Heart left ventricle (tissue), 16 donors: ENCODE results near the gene GIPC3. TPM values are rescaled to one million over a fixed set of nuclear protein-coding genes. Genes with fewer than 3 reads are reported as not detected.

Experiments used
- ATAC-seq, 4 donors: fragments of 200-7000 bp; cut with Tn5 transposase; one replicate each; pipeline ENCODE4 v1.9.1; 2020 to 2022; ENCODE audit warnings: moderate library complexity in 4 of 4, mild to moderate bottlenecking in 3 of 4, moderate number of reproducible peaks in 1 of 4
- DNase-seq, 5 donors: peaks; one replicate each; pipeline ENCODE4 v3.0.0-alpha.2; 2020
- H3K27ac ChIP-seq, 12 donors: fragments of 200-600 bp; sonication (generic) in 4 of 12; one replicate each; pipeline versions ENCODE4 v1.5.0 to v1.8.0; 2016 to 2022; ENCODE audit warnings: mild to moderate bottlenecking in 2 of 12
- H3K27me3 ChIP-seq, 9 donors: fragments of 200-600 bp; sonication (generic) in 2 of 9; one replicate each; pipeline versions ENCODE4 v1.5.1 to v1.8.0; 2016 to 2022; ENCODE audit warnings: mild to moderate bottlenecking in 3 of 9
- H3K36me3 ChIP-seq, 9 donors: fragments of 200-600 bp; sonication (generic) in 2 of 9; one replicate each; pipeline versions ENCODE4 v1.5.0 to v1.8.0; 2018 to 2022; ENCODE audit warnings: mild to moderate bottlenecking in 2 of 9
- H3K4me1 ChIP-seq, 12 donors: fragments of 200-600 bp; sonication (generic) in 4 of 12; one replicate each; pipeline versions ENCODE4 v1.5.0 to v1.8.0; 2016 to 2022; ENCODE audit warnings: mild to moderate bottlenecking in 3 of 12
- H3K4me3 ChIP-seq, 12 donors: fragments of 200-600 bp; sonication (generic) in 4 of 12; one replicate each; pipeline versions ENCODE4 v1.5.0 to v1.8.0; 2017 to 2022; ENCODE audit warnings: mild to moderate bottlenecking in 9 of 12, moderate library complexity in 4 of 12
- H3K9me3 ChIP-seq, 12 donors: fragments of 200-600 bp; sonication (generic) in 4 of 12; one replicate each; pipeline versions ENCODE4 v1.5.0 to v1.8.0; 2016 to 2022; ENCODE audit warnings: mild to moderate bottlenecking in 1 of 12
- CTCF ChIP-seq, 12 donors: fragments of 200-600 bp; sonication (generic) in 4 of 12; IDR thresholded peaks; one replicate each; pipeline versions ENCODE4 v1.5.0 to v1.8.0; 2018 to 2022; ENCODE audit warnings: antibody characterized with exemption in 12 of 12, mild to moderate bottlenecking in 5 of 12
- POLR2A ChIP-seq, 2 donors: fragments of 450-650 bp; IDR thresholded peaks; one replicate each; pipeline ENCODE4 v1.6.1; 2017; ENCODE audit warnings: antibody characterized with exemption in 2 of 2, mild to moderate bottlenecking in 2 of 2, moderate library complexity in 2 of 2
- WGBS, 4 donors: extraction: QIAGEN DNeasy Blood & Tissue Kit in 2 of 4; methylation state at CpG; one replicate each; pipeline versions ENCODE4 v1.1.5 to v1.1.7; 2013 to 2018; 5-methylcytosine and 5-hydroxymethylcytosine counted together
- intact Hi-C, 10 donors: fragments of 100-400 bp; cut with DNase I; formaldehyde crosslinking; loops; one replicate each; pipeline versions ENCODE4 v1.11.1 to v1.14.2; 2022
- polyA plus RNA-seq, 2 donors: library from polyadenylated mRNA; stranded (reverse); fragments of 200-250 nt; gene quantifications; one replicate each; pipeline ENCODE4 v1.2.3, GENCODE V29; 2013
- total RNA-seq, 9 donors: library from RNA; depleted of rRNA in 2 of 9; stranded (reverse); fragments of >200 nt in 2 of 9; fragmentation: NEBNext Ultra II Directional in 3 of 9; extraction: Animal tissue kit (Norgen Biotek cat#: 25700) in 3 of 9; gene quantifications; one replicate each; pipeline versions ENCODE4 v1.1.0 to v1.2.4, GENCODE V29; 2016 to 2023
- donor health status: ischemic (EF 13 %, LVEDD 7.1; RV severe dilation, severe dysfunction).
- donor health status: healthy with polysubstance abuse.
- donor health status: DM: no; HTN: yes; CAD: no.
- donor health status: DM: no; HTN: no; CAD: no.
- donor health status: ischemic (EF 25% LVEDD 6.9; RV normal size, moderate dysfunction).
- donor health status: ischemic (EF 25% LVEDD 5.7; RV mildly dilated, moderate dysfunction).
- donor health status: healthy.
- donor health status: DM: yes; HTN: yes; CAD: no.
- donor health status: ischemic (EF 35%, LVEDD 5.7; RV mildly dilated, moderate dysfunction).
- donor health status: nonischemic (EF 11% LVEDD 7.7; RV severe dilation, severe dysfunction).
- donor health status: DM: yes; HTN: yes; CAD: no.
- donor health status: PGD.
- donor health status: ischemic (EF 29% LVEDD 5.4; RV normal size, mild dysfunction).
- donor health status: nonischemic (EF 23%, LVEDD 6.1; RV moderate dilation, normal function).

The GIPC3 gene
- total and polyA plus RNA-seq, 11 donors, result 1.00 to 3.3 (median 2.0) TPM

- Histone ChIP-seq H3K9me3 (no peaks in the 10 kb centered on the region), H3K4me1 (peaks cover 8 to 58% (median 38%) of the 10 kb centered on the region in 12 donors), H3K36me3 (peaks cover 0 to 7% (median 0%) of the 10 kb centered on the region in 9 donors), H3K4me3 (peak overlapping the region; percentile 42 to 84 (median 61)), H3K27me3 (peaks cover 0 to 11% (median 0%) of the 10 kb centered on the region in 9 donors), H3K27ac (peak overlapping the region; percentile 64 to 97 (median 88))
- DNase-seq, result peak in 1 of 5 donors; percentile 23
- ATAC-seq, result peak in 1 of 4 donors; percentile 5
- intact Hi-C loops, result no loop called here
- TF ChIP-seq POLR2A (IDR thresholded peaks at IDR 0.05) (no peak), CTCF (IDR thresholded peaks at IDR 0.05) (no peak)
- 9 to 18% (median 14%) methylated on average over 12 to 35 of the region's 35 CpGs for WGBS, 4 donors
Measured at GRCh38 chr19:3606174-3606689, 21.0 kb downstream of the GIPC3 start.

GRCh38 chr19:3606690-3607289, 21.5 kb downstream of the GIPC3 start, which contains the start of gene TBXA2R:
Gene TBXA2R (minus strand): TSS chr19:3606875. CDS start chr19:3600634, 6,241 bp downstream.
- 1 to 4% (median 2%) methylated on average over 17 to 46 of the region's 46 CpGs for WGBS, 4 donors
- ATAC-seq (peak in 3 of 4 donors; percentile 40 to 77 (median 57)), DNase-seq (peak; percentile 75 to 89 (median 83))
- peaks cover 0 to 13% (median 5%) of the 10 kb centered on the region in 9 donors for H3K36me3 ChIP-seq
- TF ChIP-seq POLR2A (IDR thresholded peaks at IDR 0.05) (peak in 1 of 2 donors; percentile 30), CTCF (IDR thresholded peaks at IDR 0.05) (no peak)
- intact Hi-C loops, result no loop called here
- peaks cover 8 to 58% (median 38%) of the 10 kb centered on the region in 12 donors for H3K4me1 ChIP-seq
- H3K27me3 ChIP-seq, result peaks cover 0 to 11% (median 0%) of the 10 kb centered on the region in 9 donors
- peak within 1 kb of the TSS; percentile 64 to 97 (median 88) for H3K27ac ChIP-seq
- no peaks in the 10 kb centered on the region for H3K9me3 ChIP-seq
- peak within 1 kb of the TSS; percentile 42 to 84 (median 61) for H3K4me3 ChIP-seq

- peak in 4 of 5 donors; percentile 76 to 85 (median 84) for DNase-seq
- H3K4me1 ChIP-seq, result peaks cover 8 to 58% (median 38%) of the 10 kb centered on the region in 12 donors
- intact Hi-C loops, result no loop called here
Measured at GRCh38 chr19:3607303-3608078, 22.2 kb downstream of the GIPC3 start.

More at GRCh38 chr19:3607303-3608078, 22.2 kb downstream of the GIPC3 start:
- Histone ChIP-seq H3K27ac (peak overlapping the region; percentile 64 to 97 (median 88)), H3K9me3 (no peaks in the 10 kb centered on the region), H3K4me3 (peak overlapping the region; percentile 42 to 84 (median 61)), H3K36me3 (peaks cover 0 to 20% (median 11%) of the 10 kb centered on the region in 9 donors), H3K27me3 (peaks cover 0 to 11% (median 0%) of the 10 kb centered on the region in 9 donors)
- ATAC-seq, result peak; percentile 62 to 89 (median 64)
- no peak for TF ChIP-seq CTCF (IDR thresholded peaks at IDR 0.05)
- TF ChIP-seq POLR2A (IDR thresholded peaks at IDR 0.05), result peak in 1 of 2 donors; percentile 36
- WGBS, 4 donors, result 25 to 41% (median 30%) methylated on average over 22 of the region's 22 CpGs
